Body of pancreas (tissue), 4 donors: ENCODE measurements around the gene CLEC4G.

Experiments used
- POLR2A ChIP-seq, 3 donors: fragments of 450-650 bp; IDR thresholded peaks; one replicate each; pipeline ENCODE4 v1.6.1; 2016; ENCODE audit warnings: antibody characterized with exemption in 3 of 3, mild to moderate bottlenecking in 2 of 3
- TF ChIP-seq, protein P1 (sequence below), 7 experiments: fragments of 450-650 bp in 4 of 7; fragments of 200-600 bp in 3 of 7; sonication (generic) in 3 of 7; IDR thresholded peaks; one replicate each; pipeline ENCODE4 v1.5.1; 2016 to 2019; ENCODE audit warnings: antibody characterized with exemption in 7 of 7

- TF ChIP-seq, protein P1, sequence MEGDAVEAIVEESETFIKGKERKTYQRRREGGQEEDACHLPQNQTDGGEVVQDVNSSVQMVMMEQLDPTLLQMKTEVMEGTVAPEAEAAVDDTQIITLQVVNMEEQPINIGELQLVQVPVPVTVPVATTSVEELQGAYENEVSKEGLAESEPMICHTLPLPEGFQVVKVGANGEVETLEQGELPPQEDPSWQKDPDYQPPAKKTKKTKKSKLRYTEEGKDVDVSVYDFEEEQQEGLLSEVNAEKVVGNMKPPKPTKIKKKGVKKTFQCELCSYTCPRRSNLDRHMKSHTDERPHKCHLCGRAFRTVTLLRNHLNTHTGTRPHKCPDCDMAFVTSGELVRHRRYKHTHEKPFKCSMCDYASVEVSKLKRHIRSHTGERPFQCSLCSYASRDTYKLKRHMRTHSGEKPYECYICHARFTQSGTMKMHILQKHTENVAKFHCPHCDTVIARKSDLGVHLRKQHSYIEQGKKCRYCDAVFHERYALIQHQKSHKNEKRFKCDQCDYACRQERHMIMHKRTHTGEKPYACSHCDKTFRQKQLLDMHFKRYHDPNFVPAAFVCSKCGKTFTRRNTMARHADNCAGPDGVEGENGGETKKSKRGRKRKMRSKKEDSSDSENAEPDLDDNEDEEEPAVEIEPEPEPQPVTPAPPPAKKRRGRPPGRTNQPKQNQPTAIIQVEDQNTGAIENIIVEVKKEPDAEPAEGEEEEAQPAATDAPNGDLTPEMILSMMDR (IDR thresholded peaks at IDR 0.05): no peak
- TF ChIP-seq POLR2A (IDR thresholded peaks at IDR 0.05): no peak
Observed at GRCh38 chr19:7725791-7726190, 6.1 kb downstream of the CLEC4G start.
